EL (cell line): Measurements from ENCODE around the gene YPEL5.
"Not testable (repeated sequence)": the region's sequence is repeated elsewhere in the genome, so short reads cannot be mapped to it uniquely, and the experiment has no call there.

ENCODE experiments used
- DNase-seq: peaks from one replicate; pipeline ENCODE4 v3.0.0-alpha.2; 2016

The YPEL5 gene

DNA sequence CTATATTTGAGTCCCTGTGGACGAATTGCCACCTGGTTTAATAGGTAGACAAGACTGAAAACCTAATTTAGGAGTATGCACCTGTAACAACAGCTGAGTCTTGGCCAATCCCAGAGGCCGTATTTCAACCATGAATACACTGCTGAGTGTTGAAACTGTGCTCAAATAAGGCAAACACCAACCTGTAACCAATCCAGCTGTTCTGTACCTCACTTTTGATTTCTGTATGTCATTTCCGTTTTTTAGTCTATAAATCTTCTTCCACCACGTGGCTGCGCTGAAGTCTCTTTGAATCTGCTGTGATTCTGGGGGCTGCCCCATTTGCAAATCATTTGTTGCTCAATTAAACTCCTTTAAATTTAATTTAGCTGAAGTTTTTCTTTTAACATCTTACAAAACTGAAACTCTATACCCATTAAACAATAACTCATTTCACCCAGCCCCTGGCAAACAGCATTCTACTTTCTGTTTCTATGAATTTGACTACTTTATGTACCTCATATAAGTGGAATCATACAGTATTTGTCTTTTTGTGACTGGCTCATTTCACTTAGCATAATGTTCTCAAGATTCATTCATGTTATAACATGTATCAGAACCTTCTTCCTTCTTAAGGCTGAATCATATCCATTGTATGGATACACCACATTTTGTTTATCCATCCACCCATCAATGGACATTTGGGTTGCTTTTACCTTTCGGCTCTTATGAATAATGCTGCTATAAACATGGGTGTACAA, 7.5 kb upstream of the YPEL5 start:
- no peak for DNase-seq

DNA sequence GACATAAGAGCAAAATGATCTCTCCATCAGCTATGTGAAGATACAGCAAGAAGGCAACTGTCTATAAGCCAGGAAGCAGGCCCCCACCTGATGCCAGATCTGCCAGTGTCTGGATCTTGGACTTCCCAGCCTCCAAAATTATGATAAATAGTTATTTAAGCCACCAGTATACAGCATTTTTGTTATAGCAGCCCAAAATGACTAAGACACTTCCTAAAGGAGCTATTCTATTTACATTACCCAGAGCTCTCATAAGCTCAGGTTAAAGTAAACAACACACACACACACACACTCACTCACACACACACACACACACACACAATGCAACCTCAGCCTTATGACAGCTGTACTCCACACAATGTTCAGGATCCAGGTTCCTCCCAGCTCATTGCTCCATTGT, 5.7 kb upstream of the YPEL5 start:
- no peak for DNase-seq

DNA sequence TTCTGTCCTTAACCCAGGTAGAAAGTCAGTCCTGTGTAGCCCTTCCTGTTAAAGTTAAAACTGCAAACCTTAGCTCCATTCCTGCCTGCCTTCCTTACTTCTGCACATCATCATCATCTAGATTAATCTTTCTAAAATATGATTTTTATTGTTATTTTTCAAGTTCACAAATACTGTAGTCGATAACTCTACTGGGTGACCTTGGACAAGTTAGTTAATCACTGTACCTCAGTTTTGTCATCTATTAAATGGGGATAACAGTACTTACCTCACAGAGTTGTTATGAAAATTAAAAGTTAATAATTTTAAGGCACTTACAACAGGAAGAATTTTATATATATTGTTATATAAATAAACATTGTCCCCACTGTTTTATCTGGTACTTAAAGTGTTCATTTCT, 2.5 kb upstream of the YPEL5 start:
- no peak for DNase-seq

DNA sequence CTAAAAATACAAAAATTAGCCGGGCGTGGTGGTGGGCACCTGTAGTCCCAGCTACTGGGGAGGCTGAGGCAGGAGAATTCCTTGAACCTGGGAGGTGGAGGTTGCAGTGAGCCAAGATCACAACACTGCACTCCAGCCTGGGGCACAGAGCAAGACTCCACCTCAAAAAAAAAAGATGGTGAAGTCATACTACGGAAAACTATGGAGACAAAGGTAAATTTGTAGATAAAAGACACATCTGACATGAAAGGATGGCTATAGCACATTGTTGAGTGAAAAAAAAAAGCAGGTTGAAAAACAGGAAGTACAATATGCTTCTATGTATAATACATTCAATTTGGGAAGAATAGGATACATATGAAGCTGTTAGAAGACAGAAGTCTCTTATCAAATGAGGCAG, 1.9 kb upstream of the YPEL5 start:
- DNase-seq, result not testable (repeated sequence)

DNA sequence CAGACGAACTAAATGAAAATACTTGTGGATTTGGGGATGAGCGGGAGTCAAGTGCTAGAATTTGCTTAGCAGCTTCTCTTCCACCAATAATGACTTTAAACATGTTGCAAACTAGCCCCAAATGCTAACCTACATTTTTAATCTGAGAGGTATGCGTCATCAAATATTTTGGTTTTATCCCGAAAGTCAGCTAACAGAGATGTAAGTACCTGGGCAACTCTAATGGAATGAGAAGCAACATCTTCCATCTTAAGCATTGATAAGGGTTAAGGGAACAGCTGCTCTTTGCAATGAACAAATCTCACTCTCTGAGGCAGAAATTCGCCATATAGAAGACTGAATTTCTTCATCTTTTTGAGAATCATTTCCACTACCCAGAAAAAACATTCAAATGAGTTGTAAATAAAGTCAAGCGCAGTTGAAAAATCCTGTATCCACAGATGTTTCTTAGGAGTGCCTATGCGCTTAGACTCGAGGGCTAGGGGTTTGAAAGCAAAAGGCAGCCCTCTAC, 926 bp upstream of the YPEL5 start:
- DNase-seq, result no peak

DNA sequence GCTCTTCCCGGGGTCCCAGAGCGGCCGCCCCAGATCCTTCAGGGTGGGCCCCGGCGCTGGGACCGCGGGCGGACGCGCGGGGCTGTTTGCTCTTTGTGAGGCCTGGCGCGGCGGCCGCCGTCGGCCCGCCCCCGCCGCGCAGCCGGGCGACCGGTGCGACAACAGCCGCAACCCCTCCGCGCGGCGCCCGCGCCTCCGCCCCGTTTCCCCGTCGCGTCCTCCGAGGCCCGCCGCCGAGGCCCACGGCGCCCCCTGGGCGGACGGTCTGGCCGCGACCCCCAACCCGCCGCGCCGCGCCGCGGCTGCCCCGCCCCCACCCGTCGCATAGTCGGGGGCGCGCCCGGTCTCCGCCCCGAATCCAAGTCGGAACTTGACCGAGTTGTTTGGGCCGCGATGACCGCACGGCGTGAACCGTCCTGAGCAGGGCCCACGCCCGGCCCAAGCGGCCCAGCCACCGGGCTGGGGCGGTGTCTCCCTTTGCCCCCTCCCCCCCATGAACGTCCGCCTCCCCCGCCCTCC, 448 bp downstream of the YPEL5 start:
- DNase-seq, result no peak

DNA sequence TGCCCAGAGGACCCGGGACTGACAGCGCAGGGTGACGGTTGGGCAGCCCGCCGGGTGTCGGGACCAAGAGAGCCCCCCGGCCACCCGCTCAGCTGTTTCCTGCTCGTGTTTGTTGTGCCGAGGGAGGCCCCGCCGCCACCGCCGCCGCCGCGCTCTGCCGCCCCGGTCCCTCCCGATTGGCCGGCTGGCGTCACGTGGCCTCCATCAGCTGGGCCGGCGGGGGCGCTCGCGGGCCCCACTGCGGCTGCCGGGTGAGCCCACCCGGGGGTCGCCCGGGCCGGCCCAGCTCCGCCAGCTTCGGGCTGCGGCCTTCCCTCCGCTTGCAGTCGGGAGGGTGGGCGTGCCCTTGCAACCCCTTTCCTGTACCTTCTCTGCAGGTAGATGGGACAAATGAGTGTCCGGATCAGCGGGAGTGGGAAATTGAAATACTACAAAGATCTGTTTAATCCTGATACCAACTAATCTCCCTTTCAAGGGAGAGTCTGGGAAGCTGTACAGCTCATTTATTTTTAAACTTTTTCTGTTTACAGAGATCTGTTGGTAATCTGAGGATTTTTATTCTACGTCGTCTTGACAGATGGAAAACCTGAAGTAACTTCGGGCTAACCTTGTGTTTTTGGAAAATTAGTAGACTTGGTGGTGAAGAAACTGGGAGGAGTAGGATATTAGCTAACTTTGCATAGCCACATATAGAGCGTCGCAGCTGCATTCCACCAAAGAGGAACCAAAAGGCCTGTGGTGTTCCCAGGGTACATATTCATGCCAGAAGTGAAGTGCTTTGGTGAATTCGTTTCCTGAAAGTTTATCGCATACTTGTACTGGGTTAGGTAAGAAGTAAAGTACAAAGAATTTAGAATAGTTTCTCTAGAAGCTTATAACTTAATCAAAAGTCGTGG, 1.2 kb downstream of the YPEL5 start:
- DNase-seq, result peak; percentile 68

DNA sequence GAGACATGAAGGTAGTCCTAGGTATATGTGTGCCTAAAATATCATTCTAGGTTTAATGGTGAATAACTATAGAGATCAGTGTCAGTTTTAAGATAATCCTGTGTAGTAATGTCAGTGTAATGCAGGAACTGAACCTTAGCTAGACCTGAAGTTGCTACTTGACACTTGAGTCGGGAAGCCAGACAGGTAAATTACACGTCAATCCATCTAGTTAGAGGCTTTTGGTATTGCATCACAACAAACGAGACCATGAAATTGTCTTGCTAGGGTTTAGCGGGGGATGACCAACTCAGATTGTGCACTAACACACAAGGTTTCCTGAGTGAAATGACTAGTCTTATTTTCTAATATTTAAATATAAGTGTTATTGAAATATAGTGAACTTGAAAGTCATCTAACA, 2.0 kb downstream of the YPEL5 start:
- no peak for DNase-seq

DNA sequence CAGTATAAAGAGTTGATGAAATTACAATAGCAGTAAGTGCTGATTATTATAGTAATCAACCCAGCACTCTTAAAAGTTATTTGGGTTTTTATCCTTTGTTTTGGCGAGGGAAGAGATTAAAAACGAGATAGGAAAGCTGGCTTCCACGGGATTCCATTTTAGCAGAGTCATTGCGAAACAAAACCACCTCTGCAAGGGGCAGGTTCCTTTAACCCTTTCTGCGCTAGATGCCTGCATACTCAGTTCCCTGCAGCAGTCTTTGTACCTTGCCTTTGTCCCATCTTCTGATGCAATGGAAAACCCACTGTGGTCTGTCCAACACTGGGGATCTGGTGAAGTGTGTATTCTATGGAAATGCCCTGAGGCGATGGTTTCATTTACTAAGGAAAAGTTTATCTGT, 2.7 kb downstream of the YPEL5 start:
- peak; percentile 30 for DNase-seq

DNA sequence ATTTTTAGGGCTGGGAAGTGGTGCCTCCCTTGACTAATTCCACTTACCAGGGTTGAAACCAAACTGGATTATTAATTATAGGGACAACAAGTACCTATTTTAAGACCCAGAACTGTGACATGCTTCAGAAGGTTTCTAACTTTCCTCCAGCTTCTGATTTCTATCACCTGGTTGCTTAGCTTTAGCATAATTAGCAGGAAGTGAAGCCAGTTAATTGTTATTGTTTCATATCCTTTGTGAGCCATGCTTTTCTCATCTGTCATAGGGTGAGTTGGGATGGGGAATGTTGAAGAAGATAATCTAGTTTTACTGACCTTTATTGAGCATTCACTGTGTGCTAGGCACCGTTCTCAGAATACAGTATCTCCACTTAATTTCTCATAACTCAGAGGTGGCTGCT, 3.2 kb downstream of the YPEL5 start:
- DNase-seq, result no peak

DNA sequence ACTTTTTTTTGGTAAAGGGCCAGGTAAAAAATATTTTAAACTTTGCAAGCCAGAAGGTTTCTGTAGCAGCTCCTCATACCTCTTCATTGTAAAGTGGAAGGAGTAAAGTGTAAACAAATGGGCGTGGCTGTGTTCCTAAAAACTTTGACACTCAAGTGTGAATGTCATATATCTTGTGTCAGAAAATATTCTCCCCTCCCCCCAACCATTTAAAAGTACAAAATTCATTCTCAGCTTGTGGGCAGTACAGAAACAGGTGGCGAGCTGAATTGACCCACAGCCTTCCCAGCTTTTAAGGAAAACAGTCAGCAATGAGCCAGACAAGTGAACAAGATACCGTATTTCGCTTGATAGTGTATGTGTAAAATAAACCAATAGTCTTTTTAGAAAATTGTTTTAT, 4.0 kb downstream of the YPEL5 start:
- DNase-seq, result no peak

DNA sequence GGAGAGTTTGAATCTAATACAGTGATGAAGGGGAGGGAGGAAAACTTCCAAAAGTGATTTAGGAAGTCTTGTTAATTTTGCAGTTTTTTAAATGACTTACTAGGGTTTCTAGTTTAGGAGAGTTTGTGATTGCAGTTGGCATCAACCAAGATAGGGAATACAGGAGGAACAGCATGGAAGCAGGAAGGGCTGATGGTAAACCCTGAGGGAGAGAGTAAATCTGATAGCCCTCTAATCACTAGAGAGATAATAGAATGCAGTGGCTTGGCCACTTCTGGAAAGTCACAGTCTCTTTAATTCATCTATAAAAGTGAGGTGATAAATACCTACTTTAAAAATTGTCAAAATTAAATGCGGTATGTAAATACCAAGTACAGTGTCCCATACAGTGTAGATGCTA, 5.6 kb downstream of the YPEL5 start:
- no peak for DNase-seq

DNA sequence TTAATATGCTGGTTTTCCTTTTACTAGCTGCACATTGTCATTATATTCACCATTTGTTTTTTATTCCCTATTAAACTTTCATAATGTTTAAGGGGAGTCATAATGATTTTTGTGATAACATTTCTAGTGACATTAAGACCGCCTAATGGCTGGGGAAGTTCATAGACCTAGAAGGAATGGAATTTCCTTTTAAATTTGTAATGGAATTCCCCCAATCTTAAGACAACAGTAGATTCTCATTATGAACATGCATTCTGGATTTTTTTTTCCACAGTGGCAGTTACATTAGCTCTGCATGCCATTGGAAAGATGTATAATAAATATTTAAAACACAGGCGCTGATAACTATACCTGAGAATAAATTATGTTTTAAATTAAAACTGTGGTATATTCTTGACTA, 8.4 kb downstream of the YPEL5 start:
- DNase-seq, result peak; percentile 38

DNA sequence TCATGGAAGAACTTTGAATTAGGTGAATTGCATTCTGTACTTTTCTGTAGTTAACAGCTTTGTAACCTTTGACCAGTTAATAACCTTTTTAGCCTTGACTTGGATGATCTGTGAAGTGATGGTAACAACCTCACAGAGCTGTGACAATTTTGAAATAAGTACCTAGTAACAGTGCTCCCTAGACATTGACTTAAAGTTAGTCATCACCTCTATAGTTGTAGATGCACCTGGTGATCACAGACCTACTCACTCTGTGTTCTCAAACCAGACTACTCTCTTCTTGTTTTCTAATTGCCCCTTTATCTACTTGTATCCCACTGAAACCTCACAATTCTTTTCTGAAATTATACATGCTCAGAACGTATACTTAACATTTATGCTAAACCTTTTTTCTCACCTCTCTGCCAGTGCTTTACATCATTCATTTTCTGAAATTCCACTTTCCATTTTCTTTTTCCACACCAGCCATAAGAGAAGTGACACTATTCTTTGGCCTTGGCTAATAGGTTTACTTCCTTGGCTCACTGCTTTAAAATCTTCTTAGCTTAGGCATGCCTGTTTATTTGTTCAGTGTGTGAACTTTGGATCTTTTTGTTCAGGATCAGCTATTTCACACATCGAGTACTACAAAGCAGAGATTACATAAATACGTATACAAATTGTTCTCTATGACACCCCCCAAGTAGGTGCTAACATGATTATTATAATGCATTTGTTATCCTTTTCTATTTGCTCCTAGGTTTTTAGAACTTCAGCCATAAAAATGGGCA, 9.3 kb downstream of the YPEL5 start:
- DNase-seq, result no peak

DNA sequence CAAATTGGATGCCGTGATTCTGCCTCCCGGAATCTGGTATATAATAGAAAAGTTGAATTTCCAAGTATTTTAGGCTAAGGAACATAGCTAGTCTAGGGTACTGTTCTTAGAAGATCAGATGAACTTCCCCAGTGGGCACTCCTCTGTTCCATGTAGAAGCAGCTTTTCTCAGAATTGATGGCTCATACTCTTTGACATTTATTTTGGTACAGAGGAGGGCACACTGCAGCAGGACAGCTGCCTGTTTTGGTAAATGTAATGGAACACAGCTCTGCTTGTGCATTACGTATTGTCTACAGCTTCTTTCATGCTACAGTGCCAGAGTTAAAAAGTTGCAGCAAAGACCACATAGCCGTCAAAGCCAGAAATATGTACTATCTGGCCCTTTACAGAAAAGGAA, 10.8 kb downstream of the YPEL5 start:
- DNase-seq, result no peak

DNA sequence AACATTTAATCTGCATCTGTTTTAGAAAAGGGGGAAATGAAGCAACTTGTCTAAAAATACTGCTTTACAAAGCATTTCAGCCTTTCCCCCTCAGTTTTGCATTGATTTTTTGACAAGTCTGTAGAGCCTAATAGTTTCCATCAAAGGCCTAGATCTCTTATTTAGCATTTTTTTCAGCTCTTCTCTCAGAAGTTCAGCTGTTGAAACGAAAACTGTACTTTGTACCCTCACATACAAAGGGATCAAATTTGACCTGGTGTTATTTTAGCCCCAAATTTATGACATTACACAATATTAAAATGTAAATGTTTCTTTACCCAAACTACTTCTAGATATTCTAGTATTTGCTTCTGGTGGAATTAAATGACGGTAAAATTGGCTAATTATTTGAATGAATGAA, 13.0 kb downstream of the YPEL5 start:
- DNase-seq, result no peak

DNA sequence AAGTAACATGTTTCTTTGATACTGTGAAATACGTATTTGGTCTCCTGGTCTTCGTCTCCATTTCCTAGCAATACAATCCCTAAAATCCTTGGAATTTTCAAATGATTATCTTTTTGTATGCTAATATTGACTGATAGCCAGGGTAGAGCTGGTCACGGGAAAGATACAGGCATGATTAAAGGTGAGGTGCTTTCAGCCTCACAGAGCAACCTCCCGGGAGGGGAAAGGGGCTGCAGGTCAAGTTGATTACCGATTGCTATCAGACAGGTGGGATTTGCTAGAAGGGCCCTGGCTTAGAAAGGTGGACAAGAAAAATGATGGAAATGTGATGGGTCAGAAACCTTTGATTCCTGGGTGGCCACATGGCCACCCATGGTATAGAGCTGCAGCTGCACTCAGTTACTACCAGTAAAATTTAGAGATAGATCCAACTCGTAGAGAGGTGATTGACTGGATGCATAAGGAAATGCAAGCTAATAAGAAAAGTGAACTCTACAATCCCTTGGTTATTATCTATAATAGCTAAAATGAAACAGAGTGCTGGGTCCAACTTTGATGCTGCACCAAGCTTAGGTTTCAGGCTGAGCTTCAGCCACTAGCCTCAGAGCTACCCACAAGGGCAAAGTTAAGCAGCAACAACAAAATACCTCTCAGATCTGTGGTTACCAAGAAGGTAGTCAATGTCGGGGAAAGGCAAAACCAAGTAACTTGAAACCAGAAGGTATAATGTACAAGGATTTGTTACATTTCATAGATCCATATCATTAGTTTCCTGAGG, 15.3 kb downstream of the YPEL5 start:
- DNase-seq, result no peak

DNA sequence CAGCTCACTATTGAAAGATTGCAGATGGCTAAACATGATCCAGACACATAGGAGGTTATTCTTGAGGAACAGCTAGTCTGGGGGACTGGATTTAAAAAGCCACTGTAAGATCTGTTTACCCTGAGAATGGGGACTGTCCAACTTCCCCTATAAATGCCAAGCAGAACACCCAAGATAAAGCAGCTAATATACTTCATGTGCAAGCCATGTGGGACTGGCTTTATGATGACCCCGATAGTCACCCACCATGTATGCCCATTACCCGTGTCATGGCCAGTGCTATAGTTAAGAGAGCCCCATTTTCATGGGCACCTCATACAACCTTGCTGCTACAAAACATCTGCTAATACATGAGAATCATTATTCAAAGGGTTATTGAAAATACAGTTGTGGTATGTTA, 16.0 kb downstream of the YPEL5 start:
- no peak for DNase-seq

DNA sequence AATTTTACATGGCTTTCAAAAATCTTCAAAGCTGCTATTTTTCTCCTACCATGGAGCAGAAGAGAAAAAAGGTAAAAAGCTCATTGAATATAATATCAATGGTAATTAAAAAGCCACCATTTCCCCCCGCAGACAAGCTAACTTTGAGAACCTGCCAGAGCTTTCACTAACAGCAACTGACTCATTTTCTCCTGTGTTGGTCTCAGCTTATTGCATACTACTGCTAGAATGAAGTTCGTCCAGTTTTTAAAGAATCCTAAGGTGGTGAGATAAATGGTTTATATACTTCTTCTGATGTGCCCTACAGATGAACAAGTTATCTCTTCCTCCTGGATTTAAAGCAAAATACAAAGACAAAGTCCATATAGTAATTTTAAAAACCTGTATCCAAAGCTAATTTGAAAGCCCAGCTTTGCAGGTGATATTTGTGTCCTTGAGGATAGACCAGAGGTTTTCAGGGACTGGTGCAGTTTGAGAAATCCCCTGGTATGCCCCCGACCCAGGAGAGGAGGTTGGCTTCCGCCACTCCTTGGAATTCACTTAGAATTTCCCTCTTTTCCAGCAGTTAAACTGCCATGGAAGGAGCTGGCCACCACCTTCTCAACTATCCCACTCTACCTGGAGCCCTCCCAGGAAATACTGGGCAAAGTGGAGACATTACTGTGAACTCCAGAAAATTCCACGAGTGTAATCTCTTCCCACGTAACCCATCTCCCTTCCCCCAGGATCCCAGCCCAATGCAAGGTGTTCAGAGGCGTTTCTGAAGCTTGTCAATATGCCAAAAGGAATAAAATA, 17.5 kb downstream of the YPEL5 start:
- DNase-seq, result no peak

DNA sequence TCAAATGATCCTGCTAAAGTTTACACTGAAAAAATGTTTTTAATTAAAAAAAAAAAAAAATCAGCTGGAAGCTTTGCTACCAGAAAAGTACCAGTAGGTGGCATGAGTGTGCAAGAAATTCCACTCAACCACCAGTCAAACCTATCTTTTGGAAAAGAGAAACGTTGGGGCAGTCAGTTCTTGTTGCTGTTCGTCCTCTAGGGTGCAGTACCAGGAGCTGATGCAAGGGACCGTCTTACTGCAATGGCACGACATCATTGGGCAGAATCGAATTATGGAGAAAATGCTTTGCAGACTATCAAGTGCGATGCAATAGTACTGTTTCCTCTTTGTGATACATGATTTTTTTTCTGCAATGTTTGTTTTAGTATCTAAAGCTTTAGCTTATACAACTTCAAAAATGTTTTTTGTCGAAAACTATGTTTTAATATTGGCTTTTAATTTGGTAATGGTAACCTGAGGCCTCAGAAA, 18.3 kb downstream of the YPEL5 start:
- peak; percentile 88 for DNase-seq

DNA sequence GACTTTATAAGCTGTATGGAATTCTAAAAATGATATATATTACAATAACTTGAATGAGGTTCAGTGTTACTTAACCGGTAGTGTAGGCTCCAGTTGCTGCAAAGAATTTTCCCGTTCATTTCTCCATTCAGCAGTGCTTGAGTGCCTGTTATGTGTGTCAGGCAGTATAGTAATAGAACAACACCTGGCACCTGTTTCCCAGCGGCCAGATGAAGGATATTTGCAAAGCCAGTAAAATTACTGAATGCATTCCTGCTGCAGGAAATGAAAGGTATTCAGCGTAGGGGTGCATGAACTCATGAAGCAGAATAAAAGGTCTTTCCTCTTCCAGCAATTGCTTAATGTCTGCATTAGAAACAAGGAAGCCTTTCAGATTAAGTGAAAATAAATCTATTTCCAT, 18.8 kb downstream of the YPEL5 start:
- DNase-seq, result no peak
